DLD1 (cell line): ENCODE results near the gene MAP3K12.

ENCODE experiments used
- in situ Hi-C: cut with HindIII; loops from 2 replicates; pipeline ENCODE4 v1.10.0; 2017; ENCODE audit warnings: low sequenced_read_pairs

MAP3K12 gene

DNA sequence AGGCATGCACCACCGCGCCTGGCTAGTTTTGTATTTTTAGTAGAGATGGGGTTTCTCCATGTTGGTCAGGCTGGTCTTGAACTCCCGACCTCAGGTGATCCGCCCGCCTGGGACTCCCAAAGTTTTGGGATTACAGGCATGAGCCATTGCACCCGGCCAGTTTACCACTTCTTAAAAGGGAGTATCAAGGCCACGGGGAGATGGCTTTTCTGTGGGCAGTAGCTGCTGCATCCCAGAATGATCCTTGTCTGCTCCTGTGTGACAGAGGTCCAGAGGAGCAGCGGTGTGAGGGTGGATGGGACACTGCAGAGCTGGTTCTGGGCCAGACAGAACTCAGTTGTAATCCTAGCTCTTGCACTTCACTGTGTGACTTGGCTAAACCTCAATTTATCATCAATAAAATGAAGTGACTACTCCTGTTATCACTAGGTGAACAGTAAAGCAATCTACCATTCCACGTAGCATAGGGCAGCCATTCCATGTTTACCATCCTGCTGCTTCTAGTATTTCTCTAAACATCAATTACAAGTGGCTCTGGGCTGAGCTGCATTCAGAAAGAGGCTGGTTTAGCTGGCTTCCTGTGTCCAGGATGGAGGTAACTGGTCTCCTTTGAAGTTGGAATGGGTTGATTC lies 11.0 kb upstream of the MAP3K12 start:
- in situ Hi-C loops, result no loop called here

DNA sequence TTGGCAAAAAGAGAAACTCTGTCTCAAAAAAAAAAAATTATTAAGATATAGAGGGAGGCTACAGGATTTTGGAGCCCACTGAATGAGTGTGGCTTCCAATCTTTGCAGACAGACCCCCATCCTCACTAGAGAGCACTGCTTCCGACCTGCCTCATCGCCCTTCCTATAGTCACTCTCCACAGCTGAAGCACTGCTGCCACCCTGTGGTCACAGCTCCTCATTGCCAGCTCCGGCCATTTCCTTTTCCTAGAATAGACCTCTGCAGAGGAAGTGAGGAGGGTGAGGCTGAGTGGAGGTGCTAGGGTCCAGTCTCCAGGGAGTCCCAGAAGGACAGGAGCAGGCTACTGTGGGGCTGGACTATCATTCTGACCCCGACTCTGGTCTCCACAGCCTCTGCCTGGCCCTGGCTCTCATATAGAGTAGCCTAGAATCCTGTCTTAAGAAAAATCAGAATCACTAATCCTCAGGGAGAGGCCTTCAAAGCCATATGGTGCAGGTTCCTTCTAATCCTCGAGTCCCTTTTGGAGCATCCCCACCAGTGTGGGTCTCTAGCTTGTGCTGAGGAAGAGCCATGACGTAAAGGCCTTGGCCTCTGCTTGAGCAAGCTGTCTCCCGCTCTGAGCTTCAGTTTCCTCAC lies 9.4 kb upstream of the MAP3K12 start:
- in situ Hi-C loops, result no loop called here

DNA sequence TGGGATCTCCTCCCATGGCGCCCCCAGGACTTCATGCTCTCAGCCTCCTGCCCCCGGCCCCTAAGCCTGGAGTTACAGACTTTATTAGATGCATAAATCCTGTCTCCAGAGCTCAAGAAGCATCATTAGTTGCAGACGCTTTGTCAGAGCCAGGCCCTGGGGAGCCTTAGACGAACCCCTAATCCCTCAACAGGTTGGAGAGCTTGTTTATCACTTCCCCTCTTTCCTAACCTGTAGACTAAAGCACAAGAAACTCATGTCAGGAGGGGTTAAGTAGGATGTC lies 8.3 kb upstream of the MAP3K12 start:
- in situ Hi-C loops, result no loop called here

DNA sequence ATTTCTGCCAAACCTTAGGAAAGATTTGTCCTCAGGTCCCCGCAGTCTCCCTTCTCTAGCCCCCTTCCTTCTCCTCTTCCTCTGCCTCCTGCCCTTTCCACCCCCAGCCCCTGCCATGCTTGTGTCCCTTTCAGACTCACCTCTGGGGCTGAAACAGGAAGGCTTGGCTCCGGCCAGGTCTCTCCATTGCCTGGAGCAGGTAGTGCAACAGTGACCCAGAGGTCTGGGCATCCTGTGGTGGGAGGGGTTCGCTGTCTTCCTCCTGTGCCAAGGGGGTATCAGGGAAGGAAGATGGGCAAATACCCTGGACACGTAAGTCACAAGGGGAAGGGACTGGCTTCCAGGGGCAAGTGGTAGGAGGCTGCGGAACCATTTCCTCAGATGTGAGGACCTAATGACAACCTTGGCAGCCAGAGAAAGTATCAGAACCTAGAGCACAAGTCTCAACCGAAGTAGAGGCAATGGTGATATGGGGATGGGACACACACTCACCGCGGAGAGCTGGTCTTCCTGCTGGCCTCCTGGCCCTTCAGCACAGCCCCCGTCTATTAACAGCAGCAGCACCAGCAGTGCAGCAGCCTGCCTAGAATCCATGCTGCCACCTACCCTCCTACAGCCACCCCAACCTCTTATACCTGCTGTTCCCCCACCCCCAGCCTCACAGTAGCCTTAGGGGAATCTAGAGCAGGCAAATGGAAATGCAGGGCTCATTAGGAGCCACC lies 7.8 kb upstream of the MAP3K12 start, which contains the start of gene NPFF:
Gene NPFF (minus strand): TSS at position 604 of the 722 bp plus-strand sequence. CDS start 10 bp downstream, at position 594.
- in situ Hi-C loops, result no loop called here

DNA sequence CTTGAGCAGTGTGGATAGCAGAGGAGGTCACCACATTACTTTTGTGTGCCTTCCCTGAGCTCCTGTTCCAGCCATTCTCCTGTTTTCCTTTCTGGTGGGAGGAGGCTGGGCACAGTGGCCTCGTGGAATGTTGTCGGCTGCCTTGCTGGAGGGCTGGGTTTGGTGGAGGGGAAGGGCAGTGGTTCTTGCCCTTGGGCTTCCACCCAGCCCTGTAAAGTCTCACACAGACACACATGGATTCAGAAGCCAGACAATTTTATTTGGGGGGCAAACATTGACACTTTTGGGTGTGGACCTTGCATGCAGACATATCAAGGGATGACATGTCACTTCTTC lies 7.2 kb upstream of the MAP3K12 start:
- in situ Hi-C loops, result no loop called here

DNA sequence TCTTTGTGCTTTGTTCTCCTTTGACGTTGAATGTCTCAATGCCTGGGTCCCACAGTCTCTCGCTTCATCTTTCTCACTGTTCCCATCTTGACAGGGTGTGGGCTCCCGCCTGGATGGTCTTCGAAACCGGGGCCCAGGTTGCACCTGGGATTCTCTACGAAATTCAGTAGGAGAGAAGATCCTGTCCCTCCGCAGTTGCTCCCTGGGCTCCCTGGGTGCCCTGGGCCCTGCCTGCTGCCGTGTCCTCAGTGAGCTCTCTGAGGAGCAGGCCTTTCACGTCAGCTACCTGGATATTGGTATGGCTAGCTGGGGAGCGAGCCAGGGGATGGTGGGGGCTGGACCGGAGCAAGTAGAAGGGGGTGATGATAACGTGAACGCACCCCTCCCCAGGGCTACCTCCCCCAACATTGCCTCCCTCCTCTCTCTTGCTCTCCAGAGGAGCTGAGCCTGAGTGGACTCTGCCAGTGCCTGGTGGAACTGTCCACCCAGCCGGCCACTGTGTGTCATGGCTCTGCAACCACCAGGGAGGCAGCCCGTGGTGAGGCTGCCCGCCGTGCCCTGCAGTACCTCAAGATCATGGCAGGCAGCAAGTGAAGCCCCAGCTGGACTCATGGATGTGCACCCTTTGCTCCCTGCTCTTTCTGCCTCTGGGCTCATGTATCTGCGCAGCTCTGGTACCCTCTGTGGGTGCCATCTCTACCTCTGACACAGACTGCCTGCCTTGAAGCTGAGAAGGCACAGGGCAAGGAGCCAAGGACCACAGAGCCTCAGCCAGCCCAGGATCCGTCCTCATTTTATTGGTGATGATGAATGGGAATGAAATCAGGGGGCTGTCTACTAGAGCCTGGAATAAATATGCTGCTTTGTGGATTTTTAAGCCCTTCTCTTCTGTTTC lies 6.5 kb upstream of the MAP3K12 start:
- in situ Hi-C loops, result no loop called here

DNA sequence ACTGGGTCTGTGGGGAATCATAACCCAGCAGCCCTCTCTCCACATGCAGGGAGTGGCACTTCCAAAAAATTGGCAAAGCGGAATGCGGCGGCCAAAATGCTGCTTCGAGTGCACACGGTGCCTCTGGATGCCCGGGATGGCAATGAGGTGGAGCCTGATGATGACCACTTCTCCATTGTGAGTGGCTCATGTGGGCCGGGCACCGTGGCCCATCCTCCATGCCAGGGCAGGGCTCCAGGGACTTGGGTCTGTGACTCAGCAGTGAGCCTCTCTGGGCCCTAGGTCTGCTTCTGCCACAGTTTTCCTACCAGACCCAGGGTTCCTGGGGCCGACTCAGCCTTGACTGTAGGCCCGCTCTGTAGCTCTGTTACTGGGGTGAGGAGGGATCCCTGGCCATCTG lies 5.8 kb upstream of the MAP3K12 start:
- in situ Hi-C loops, result no loop called here

DNA sequence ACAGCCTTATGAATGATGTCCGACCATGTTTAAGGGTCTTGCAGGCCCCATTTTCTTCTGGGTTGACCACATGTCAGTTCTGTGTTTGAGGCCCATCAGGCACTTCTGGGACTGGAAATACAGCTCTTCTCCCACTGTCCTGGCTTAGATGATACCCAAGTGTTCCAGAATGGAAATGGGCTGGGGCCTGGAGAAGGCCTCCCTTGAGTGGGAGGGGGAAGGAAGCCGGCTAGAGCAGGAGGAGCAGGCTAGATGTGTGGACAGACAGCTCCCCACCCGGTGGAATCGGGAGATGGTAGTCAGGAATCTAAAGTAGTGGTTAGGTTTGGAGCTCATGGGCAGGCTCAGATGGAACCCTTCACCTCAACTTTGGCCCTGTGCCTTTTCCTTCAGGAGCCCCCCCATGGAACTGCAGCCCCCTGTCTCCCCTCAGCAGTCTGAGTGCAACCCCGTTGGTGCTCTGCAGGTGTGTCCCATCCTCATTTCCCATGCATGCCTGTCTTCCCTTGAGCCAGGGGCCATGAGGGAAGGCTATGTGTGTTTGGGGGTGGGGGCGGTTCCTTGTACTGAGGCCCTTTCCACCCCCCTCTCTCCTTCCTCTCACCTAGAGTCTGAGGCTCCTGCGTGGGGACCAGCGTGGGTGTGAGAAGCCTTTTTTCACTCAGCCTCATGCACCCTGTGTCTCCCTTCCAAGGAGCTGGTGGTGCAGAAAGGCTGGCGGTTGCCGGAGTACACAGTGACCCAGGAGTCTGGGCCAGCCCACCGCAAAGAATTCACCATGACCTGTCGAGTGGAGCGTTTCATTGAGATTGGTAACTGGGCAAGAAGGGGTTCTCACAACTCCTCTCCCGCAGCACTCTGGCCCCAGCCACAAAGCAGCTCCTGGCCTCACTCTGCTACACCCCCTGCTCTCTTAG lies 5.0 kb upstream of the MAP3K12 start:
- in situ Hi-C loops, result no loop called here

DNA sequence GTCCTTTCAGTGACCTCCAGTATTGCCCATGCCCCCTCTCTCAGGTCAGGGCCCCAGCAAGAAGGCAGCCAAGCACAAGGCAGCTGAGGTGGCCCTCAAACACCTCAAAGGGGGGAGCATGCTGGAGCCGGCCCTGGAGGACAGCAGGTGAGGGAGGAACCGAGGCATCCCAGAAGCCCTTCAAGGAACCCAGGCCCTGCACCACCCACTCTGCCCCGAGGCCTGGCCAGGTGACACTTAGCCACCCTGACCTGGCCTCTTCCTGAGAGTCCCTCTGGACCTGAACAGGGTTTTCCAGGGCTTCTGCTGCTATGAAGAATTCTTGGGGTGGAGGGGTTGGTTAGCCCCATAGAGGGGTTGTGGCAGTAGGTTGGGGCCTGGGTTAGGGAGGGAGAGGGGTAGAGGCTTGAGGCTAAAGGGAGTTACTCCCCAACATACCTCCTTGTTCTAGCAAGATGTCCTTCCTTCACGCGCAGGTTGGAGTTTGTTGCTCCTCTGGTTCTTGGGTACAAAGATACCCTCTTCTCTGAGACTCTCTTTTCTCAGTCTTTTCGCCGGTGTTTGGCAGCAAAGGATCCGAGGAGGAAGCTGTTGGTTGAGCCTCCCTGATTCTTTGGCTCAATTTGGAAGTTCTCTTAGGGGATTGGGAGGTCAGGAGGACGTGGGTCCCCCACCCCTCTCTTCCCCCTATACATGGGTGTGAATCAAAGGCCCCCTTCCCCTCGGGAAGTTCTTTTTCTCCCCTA lies 3.9 kb upstream of the MAP3K12 start:
- in situ Hi-C loops, result no loop called here

DNA sequence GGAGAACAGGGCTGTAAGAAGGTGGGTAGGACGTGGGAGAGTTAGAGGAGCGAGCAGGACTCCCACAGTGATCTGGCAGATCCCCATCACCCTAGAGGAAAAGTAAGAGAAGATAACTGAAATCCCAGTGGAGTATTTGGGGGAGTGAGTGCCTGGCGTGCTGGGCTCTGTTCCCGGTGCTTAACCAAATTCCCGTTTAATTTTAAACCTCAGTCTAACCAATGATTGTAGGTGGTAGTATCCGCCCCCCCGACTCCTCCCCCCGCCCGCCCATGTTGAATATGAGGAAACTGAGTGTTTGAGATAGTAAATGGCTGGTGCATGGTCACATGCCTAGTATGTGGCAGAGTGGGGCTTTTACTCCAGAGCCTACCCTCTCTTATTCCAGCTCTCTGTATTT lies 3.1 kb upstream of the MAP3K12 start:
- in situ Hi-C loops, result no loop called here

DNA sequence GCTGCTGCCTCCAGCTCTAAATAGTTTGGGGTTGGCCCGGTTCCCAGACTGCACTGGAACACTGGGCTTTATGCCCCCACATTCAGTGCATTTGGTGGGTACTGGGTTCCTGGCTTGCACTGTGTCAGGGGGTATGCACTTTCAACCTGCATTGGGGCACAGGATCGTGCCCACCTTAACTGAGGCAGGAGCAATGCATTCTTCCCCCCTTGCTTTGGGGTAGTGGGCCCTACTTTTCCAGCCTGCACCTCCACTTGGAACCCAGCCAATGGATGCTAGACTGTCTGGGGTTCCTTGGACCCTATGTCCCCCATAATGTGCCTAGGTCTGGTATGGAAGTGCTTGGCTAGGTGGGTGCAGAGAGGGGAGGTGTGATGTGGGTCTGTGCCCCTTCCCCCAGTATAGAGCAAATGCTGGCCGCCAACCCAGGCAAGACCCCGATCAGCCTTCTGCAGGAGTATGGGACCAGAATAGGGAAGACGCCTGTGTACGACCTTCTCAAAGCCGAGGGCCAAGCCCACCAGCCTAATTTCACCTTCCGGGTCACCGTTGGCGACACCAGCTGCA lies 2.4 kb upstream of the MAP3K12 start:
- in situ Hi-C loops, result no loop called here

DNA sequence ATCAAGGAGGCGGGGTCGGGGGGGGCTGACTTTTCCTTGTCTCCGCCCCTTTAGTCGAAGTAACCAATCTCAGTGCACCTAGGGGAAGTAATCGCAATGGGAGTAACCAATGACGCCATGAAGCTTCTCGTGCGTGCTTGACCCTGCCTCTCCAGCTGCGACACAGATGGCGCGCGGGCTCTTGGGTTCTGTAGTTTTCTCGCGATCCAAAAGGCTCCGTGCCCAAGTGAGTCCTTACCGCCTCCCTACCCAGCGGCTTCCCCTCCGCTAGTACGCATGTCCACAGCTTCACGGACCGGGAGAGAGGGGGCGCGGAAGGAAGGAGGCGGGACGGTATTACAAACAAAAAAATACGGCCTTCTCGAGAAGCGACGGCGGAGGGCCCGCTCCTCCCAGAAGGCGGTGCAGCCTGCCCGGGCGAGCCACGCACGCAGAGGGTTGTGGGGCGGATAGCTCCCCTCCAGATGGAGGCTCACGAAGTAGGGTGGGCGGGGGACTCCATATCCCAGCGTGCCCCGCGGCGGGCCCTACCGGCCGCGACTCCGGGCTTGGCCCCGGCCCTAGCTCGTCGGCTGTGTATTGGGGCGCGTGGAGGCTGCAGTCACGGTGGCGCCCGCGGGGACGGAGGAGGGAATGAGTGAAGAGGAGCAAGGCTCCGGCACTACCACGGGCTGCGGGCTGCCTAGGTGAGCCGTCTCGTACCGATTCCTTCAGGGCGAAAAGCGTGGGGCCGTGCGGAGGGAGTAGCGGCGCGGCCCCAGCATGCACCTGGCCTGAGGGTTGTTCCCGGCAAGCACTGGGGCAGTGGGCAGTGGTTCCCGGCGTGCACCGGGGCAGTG lies 1.7 kb upstream of the MAP3K12 start, which contains the start of gene TARBP2:
Gene TARBP2 (plus strand): TSS at position 508 of the 839 bp plus-strand sequence. CDS start 126 bp downstream, at position 634.
- in situ Hi-C loops, result no loop called here

DNA sequence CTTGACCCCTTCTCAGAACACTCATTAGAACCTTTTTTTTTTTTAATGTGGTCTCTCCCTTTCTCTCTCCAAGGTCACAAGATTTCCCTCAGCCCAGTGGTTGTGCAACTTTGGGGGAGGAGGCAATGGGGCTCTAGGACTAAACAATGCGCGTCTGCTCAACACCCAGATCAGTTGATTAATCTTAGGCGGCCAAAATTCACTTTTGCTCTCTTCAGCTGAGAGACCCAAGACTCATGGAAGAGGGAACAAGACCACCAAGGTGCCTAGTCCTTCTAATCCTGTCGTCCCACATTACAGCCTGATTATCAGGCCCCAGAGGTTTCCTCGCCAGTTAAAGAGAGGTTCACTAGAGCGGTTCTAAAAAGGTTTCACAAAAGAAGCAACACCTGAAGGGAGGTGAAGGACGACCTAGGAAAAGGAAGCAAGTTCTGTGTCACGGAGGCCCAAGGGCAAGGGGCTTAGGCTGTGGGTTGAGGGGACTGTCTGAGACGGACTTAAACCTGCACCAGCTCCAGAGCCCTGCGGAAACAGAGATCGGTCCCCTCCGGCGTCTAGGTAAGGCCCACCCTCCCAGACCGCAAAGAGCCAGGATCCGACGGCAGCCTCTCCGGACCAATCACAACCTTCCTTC lies 1.0 kb upstream of the MAP3K12 start:
- in situ Hi-C loops, result no loop called here

DNA sequence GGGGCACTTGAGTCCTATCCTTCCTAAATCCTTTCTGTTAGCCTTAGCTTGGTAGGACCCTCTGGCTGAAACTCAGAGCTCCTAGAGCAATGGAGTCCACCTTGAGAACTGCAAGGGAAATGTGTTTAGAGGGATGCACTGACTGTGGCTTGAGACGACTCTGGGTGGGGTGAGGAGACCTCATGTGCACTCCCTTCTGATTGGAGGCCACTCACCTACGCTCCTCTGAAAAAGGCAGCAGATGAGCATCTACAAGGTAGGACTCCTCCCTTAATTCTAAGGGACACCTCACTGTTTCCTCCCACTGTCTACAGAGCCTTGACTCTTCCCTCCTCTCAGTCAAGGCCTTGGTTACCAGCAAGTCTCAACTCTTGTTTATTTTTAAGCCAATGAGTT lies 1.0 kb downstream of the MAP3K12 start:
- in situ Hi-C loops, result no loop called here

DNA sequence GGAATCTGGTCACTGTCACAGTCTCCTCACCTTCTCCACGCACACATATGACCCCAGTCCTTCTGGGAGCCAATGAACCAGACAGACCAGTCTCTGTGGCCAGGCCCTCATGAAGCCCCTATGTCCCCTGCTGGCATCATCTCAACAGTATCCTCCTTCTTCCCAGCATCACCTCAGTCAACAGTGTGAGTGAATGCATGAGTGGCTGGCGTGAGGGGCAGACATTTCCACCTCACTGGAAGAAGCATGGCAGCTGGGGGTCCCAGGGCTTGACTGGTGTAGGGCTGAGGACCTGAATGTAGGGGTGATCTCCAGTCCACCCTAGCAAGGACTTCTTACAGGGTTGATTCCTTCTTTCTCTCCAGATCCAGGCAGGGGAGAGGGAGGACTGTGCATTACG lies 1.8 kb downstream of the MAP3K12 start:
- in situ Hi-C loops, result no loop called here

DNA sequence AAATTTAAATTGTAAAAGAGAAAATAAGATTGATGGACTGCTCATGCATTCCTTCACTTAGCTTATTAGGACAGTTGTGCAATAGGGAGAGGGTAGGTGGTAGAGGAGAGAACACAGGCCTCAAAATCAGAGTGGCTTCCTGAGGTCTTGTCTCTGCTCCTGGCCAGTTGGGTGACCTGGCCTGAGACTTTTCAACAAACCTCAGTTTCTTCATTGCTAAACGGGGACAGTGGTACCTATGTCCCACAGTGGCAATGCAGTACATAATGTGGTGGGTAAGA lies 2.6 kb downstream of the MAP3K12 start:
- in situ Hi-C loops, result no loop called here

DNA sequence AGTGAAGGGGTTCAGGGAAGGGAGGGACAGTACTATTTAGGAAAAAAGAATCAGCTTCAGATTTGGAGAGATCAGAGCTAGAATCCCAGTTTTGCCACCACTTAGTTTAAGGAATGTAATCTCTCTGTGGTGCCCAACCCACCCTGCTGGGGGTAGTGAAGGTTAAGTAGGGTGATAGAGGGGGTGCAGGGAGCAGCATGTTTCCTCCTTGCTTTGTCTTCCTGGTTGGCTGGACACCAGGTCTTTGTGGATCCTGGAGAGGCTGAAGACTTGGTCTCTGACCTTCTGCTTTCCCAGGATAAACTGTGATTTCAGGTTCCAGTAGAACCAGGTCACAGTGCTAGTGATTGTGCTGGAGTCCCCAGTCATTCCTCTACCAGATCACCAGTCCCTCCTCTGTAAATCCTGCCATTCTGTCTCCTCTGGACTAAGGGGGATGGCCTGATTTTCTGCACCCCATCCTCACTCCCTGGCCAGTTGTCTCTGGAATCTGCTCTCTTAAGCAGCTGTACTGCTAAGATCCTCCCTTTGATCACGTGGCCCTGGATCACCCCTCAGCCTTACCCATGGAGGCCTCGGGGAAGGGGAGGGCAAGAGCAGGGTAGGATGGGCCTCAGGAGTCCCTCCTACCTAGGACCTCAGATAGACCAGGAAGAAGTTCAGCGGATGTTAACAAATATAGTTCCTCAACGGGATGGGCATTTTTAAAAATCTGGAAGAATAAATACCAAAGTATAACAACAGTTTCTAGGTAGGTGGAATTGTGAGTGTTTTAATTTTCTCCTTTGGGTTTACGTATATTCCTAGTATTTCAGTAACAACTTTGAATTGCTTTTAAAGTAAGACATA lies 3.1 kb downstream of the MAP3K12 start:
- in situ Hi-C loops, result no loop called here
